Measurements from ENCODE around the gene PPM1H. TPM values are rescaled to one million over a fixed set of nuclear protein-coding genes. Genes with fewer than 3 reads are reported as not detected.

Gene PPM1H
- total RNA-seq, 4 donors from 2014 or later = 0.83 to 3.0 (median 2.3) TPM

DNA sequence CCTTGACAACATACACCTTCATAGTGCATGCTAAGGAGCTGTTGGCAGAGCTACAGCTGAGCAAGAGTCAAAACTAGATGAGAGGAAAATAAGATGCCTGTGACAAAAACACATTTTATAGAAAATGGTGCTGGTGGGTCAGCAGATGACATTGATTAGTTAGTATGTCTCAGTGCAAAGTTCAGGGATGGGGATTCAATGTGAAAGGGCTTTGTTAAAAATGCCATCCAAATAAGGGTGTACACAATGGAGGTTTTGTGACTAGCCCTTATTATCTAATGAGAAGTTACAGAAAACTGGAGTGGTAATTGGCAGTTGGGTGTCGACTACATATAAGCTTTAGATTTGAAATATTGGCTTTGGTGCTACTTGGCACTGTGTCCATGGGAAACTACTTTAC lies 299.3 kb downstream of the PPM1H start:
- Histone ChIP-seq H3K9me3 (no peaks in the 10 kb centered on the region), H3K27ac (replicated peaks in 1 of 4) (no peak overlapping the region), H3K4me1 (peaks cover 9 to 20% (median 18%) of the 10 kb centered on the region in 4 donors), H3K36me3 (no peaks in the 10 kb centered on the region), H3K4me3 (no peak overlapping the region), H3K27me3 (no peaks in the 10 kb centered on the region)
- intact Hi-C loops (cut with DNase I) = loop anchor here (10.0 kb wide), 1 partner anchor 99 kb away; no protein-coding TSS in a partner anchor
- TF ChIP-seq POLR2AphosphoS5 (IDR thresholded peaks at IDR 0.05) (no peak), POLR2A (IDR thresholded peaks at IDR 0.05; ENCODE audit: low read depth) (no peak), EP300 (IDR thresholded peaks at IDR 0.05) (no peak)
- TF ChIP-seq, protein P1, sequence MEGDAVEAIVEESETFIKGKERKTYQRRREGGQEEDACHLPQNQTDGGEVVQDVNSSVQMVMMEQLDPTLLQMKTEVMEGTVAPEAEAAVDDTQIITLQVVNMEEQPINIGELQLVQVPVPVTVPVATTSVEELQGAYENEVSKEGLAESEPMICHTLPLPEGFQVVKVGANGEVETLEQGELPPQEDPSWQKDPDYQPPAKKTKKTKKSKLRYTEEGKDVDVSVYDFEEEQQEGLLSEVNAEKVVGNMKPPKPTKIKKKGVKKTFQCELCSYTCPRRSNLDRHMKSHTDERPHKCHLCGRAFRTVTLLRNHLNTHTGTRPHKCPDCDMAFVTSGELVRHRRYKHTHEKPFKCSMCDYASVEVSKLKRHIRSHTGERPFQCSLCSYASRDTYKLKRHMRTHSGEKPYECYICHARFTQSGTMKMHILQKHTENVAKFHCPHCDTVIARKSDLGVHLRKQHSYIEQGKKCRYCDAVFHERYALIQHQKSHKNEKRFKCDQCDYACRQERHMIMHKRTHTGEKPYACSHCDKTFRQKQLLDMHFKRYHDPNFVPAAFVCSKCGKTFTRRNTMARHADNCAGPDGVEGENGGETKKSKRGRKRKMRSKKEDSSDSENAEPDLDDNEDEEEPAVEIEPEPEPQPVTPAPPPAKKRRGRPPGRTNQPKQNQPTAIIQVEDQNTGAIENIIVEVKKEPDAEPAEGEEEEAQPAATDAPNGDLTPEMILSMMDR (IDR thresholded peaks at IDR 0.05) = no peak
- DNase-seq (ENCODE audit: extremely low spot score) = no peak
- 95% methylated on average over 1 of the region's 1 CpG for WGBS

DNA sequence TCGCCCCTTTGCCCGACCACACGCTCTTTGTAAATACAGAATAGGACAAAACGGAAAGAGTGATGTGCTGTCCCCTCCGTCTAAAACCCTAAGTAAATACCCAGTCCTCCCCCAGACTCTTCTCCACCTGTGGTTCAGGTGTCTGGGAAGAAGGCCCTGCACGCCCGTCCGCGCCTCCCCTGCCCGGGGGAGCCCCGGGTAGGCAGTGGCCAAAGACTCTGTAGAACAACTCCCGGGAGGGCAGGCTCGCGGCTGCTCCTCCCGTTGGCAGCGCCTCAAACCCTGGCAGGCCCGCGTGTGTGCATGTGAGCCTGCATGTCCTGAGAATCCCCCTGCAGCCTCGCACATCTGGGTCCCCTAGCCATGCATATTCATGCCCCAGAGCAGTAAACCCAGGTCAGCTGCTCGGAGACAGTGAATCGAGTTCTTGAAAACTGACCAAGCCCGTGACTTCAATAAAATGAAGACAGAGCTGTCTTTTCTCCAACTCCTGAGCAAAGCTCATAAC lies 302.5 kb downstream of the PPM1H start:
- Histone ChIP-seq H3K27me3 (no peaks in the 10 kb centered on the region), H3K36me3 (no peaks in the 10 kb centered on the region), H3K4me3 (peak overlapping the region; percentile 61 to 71 (median 64)), H3K4me1 (peaks cover 9 to 20% (median 18%) of the 10 kb centered on the region in 4 donors), H3K9me3 (no peaks in the 10 kb centered on the region), H3K27ac (replicated peaks in 1 of 4) (peak overlapping the region; percentile 69 to 78 (median 73))
- intact Hi-C loops (cut with DNase I) = loop anchor here (2.0 to 10.0 kb wide), 2 partner anchors 30 to 102 kb away; no protein-coding TSS in a partner anchor
- 1% methylated on average over 22 of the region's 22 CpGs for whole genome bisulfite sequencing
- TF ChIP-seq, protein P1 (IDR thresholded peaks at IDR 0.05) = no peak
- TF ChIP-seq POLR2A (IDR thresholded peaks at IDR 0.05; ENCODE audit: low read depth) (no peak), EP300 (IDR thresholded peaks at IDR 0.05) (no peak), POLR2AphosphoS5 (IDR thresholded peaks at IDR 0.05) (no peak)
- DNase-seq (ENCODE audit: extremely low spot score) = peak; percentile 92

DNA sequence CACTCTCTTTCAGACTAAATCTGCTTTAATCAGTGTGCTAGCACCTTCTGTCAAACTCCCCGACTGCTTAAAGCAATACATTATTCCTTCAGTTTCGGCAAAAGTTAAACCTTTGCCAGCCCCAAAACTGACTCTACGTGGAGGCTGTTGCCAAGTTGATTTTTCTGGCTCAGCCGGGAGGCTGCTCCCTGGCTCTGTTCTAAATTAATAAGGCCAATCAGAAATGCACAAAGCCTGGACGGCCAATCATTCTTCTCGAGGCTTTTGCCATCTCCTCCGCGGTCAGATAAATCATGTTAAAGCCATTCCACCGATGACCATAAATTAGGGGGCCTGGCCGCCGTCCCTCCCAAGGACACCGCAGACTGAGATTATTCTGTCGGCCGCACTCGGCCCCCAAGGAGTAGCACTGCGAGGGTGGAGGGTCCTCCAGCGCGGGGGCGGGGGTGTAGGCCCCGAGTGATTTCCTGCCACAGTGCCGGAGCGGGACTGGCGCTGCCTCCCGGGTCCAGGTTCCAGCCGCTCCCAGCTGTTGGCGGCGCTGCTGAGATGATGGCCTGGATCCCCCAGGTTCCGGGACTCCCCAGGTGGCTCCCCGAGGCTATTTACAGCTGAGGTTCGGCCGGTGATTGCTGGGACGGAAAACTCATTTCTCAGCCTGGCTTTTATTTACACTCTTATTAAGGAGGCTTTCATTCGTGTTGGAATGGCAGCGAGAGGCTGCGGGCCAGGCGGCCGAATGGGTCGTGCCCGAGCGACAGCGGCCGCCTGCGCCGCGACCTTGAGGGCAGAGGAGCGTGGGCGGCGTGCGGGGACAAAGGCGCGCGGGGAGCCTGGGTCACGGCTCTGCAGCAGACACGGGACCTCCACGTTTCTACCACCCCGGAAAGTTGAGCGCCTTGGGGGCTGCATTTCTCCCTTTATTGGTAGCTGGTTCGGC lies 303.2 kb downstream of the PPM1H start:
- TF ChIP-seq, protein P1 (IDR thresholded peaks at IDR 0.05) = peak; percentile 33 to 39 (median 39)
- TF ChIP-seq EP300 (IDR thresholded peaks at IDR 0.05) = no peak
- TF ChIP-seq POLR2AphosphoS5 (IDR thresholded peaks at IDR 0.05) = peak; percentile 32 to 50
- TF ChIP-seq POLR2A (IDR thresholded peaks at IDR 0.05; ENCODE audit: low read depth) = no peak
- Histone ChIP-seq H3K4me1 (peaks cover 9 to 20% (median 18%) of the 10 kb centered on the region in 4 donors), H3K36me3 (no peaks in the 10 kb centered on the region), H3K27ac (replicated peaks in 1 of 4) (peak overlapping the region; percentile 69 to 78 (median 73)), H3K27me3 (no peaks in the 10 kb centered on the region), H3K4me3 (peak overlapping the region; percentile 61 to 71 (median 64)), H3K9me3 (no peaks in the 10 kb centered on the region)
- 1% methylated on average over 41 of the region's 58 CpGs for WGBS
- intact Hi-C loops (cut with DNase I) = loop anchor here (2.0 to 10.0 kb wide), 2 partner anchors 29 to 103 kb away; no protein-coding TSS in a partner anchor
- DNase-seq (ENCODE audit: extremely low spot score) = peak; percentile 92

DNA sequence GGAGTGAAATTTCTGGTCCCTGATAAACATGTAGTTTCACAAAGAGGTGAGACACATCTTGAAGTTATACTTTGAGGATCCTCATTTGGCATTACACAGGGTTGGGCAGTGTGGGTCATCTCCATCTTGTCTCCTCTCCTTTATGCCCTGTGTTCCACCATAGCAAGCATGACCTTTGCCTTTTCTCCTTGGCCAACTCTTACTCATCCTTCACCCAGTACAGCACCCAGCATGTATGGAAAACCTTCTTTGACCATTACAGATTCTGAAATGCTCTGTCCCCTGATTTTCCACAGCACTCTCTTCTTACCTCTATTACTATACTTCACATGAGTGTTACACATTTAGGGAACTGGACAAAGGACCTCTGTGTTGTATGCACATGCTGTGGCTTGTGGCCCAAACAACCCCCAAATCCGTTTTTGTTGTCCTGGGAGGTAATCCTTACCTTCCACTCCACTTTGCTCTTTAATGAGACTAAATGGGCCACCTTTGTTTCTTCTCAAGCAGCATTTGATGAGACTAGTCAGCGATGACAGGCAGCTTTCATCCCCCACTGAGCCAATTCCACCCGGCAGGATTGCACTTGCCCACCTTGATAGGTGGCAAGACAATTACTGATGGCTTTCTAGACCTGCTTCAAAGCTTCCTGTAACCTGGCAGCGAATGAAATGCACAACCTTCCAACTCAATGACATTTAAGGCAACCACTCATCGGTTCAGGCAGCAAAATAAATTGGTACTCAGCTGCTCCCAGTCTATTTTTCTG lies 304.8 kb downstream of the PPM1H start:
- intact Hi-C loops (cut with DNase I) = loop anchor here (10.0 kb wide), 1 partner anchor 105 kb away; no protein-coding TSS in a partner anchor
- DNase-seq (ENCODE audit: extremely low spot score) = peak; percentile 79

More for the DNA sequence above, 304.8 kb downstream of the PPM1H start:
- H3K4me1 ChIP-seq = peaks cover 9 to 20% (median 18%) of the 10 kb centered on the region in 4 donors
- no peak overlapping the region for H3K27ac ChIP-seq (replicated peaks in 1 of 4)
- no peaks in the 10 kb centered on the region for H3K36me3 ChIP-seq
- 88% methylated on average over 5 of the region's 5 CpGs for WGBS
- peaks cover 0 to 4% (median 0%) of the 10 kb centered on the region in 4 donors for H3K27me3 ChIP-seq
- H3K9me3 ChIP-seq = no peaks in the 10 kb centered on the region
- H3K4me3 ChIP-seq = no peak overlapping the region
- no peak for TF ChIP-seq POLR2A (IDR thresholded peaks at IDR 0.05; ENCODE audit: low read depth)
- no peak for TF ChIP-seq EP300 (IDR thresholded peaks at IDR 0.05)
- TF ChIP-seq, protein P1 (IDR thresholded peaks at IDR 0.05) = no peak
- TF ChIP-seq POLR2AphosphoS5 (IDR thresholded peaks at IDR 0.05) = no peak
